HepG2 (cell line): Measurements from ENCODE around the gene KIZ. TPM values are rescaled to one million over a fixed set of nuclear protein-coding genes. Genes with fewer than 3 reads are reported as not detected.

Source experiments
- ATAC-seq: fragments of 200-7000 bp; cut with Tn5 transposase; 3 replicates; pipeline ENCODE4 v1.9.1; 2020; ENCODE audit warnings: mild to moderate bottlenecking, moderate library complexity
- BruUV-seq: library from RNA; stranded (reverse); fragments of 400-500 nt; replicated peaks from 2 replicates; lab custom pipeline; 2021; lab: Mats Ljungman, UMichigan
- CTCF ChIA-PET: fragments of 300-600 bp; formaldehyde crosslinking; extraction: SDS; loops from one replicate; lab custom pipeline; 2021; ENCODE audit warnings: low total read pairs, inconsistent platforms, low intra/inter-chr PET ratio; lab: Yijun Ruan, JAX
- POLR2A ChIA-PET: fragments of 350-600 bp; sonication (Branson Sonifier 250); formaldehyde crosslinking; loops from one replicate; lab custom pipeline; 2020; ENCODE audit warnings: antibody characterized with exemption, inconsistent platforms; lab: Yijun Ruan, JAX
- DNase-seq: peaks from one replicate; pipeline ENCODE4 v3.0.0-alpha.2; 2015; ENCODE audit warnings: low spot score
- FAIRE-seq: peaks from 3 replicates; lab custom pipeline; 2011; peaks lifted over from hg19 to GRCh38; lab: Jason Lieb, UNC
- H2AFZ ChIP-seq: one replicate; pipeline ENCODE4 v1.6.1; 2011; ENCODE audit warnings: low read length, inconsistent platforms
- H3K27ac ChIP-seq: fragments of 300-600 bp; 3 replicates; pipeline ENCODE4 v1.8.0; 2011; ENCODE audit warnings: mixed run types, mild to moderate bottlenecking, mixed read lengths, low read length, inconsistent platforms; ENCODE audit not compliant: insufficient read depth; ENCODE audit errors: extremely low read length
- H3K27me3 ChIP-seq, 2 experiments: fragments of 200-600 bp in 1 of 2; 2 replicates in 1 of 2; 3 replicates in 1 of 2; pipeline versions ENCODE4 v1.6.0 to v1.8.0; 2011; ENCODE audit warnings: low read length in 2 of 2, mild to moderate bottlenecking in 2 of 2, moderate library complexity in 2 of 2, inconsistent platforms in 1 of 2; ENCODE audit not compliant: insufficient read depth in 2 of 2, control insufficient read depth in 1 of 2
- H3K36me3 ChIP-seq, 2 experiments: fragments of 200-600 bp in 1 of 2; replicated peaks in 1 of 2; 2 replicates in 1 of 2; 3 replicates in 1 of 2; pipeline versions ENCODE4 v1.5.1 to v1.8.0; 2011; ENCODE audit warnings: low read length in 2 of 2, inconsistent platforms in 1 of 2; ENCODE audit not compliant: insufficient read depth in 2 of 2, control insufficient read depth in 1 of 2
- H3K4me1 ChIP-seq: 2 replicates; pipeline ENCODE4 v1.5.1; 2012; ENCODE audit warnings: low read length, inconsistent platforms; ENCODE audit not compliant: insufficient read depth
- H3K4me2 ChIP-seq: 2 replicates; pipeline ENCODE4 v1.6.0; 2011; ENCODE audit warnings: low read depth, low read length, inconsistent platforms
- H3K4me3 ChIP-seq, 3 experiments: fragments of 200-600 bp in 1 of 3; sonication (generic), shearing (Covaris generic) in 1 of 3; replicated peaks in 1 of 3; 2 replicates each; pipeline ENCODE4 v1.5.1; 2011 to 2016; ENCODE audit warnings: low read length in 3 of 3, inconsistent platforms in 2 of 3, low read depth in 2 of 3, mild to moderate bottlenecking in 2 of 3, control low read depth in 1 of 3, mixed read lengths in 1 of 3; ENCODE audit not compliant: insufficient read depth in 1 of 3
- H3K79me2 ChIP-seq: one replicate; pipeline ENCODE4 v1.6.1; 2011; ENCODE audit warnings: low read length, inconsistent platforms; ENCODE audit not compliant: insufficient read depth
- H3K9ac ChIP-seq: 2 replicates; pipeline ENCODE4 v1.6.0; 2011; ENCODE audit warnings: mild to moderate bottlenecking, low read depth, low read length, inconsistent platforms; ENCODE audit not compliant: insufficient read depth
- H3K9me3 ChIP-seq: 2 replicates; pipeline ENCODE4 v1.5.1; 2012; ENCODE audit warnings: mild to moderate bottlenecking, low read length
- H4K20me1 ChIP-seq: 2 replicates; pipeline ENCODE4 v1.6.0; 2011; ENCODE audit warnings: inconsistent platforms, mild to moderate bottlenecking, low read length, moderate library complexity; ENCODE audit not compliant: insufficient read depth
- ADNP ChIP-seq: sonication (generic); formaldehyde crosslinking; IDR thresholded peaks from 2 replicates; pipeline ENCODE4 v1.4.0; 2020; ENCODE audit warnings: missing genetic modification reagents
- ATF1 ChIP-seq: IDR thresholded peaks from 2 replicates; pipeline ENCODE4 v1.6.1; 2016; ENCODE audit warnings: mild to moderate bottlenecking, control low read depth
- ATF7 ChIP-seq, 2 experiments: fragments of 450-650 bp in 1 of 2; sonication (generic) in 1 of 2; formaldehyde crosslinking in 1 of 2; IDR thresholded peaks; 2 replicates each; pipeline versions ENCODE4 v1.4.0 to v1.6.1; 2016 to 2020; ENCODE audit warnings: antibody characterized with exemption in 1 of 2, mild to moderate bottlenecking in 1 of 2, missing genetic modification reagents in 1 of 2
- CREB1 ChIP-seq, 2 experiments: fragments of 450-650 bp in 1 of 2; IDR thresholded peaks; 2 replicates each; pipeline ENCODE4 v1.6.1; 2016 to 2017; ENCODE audit warnings: control low read depth in 1 of 2, mild to moderate bottlenecking in 1 of 2, missing compliant biosample characterization in 1 of 2, missing genetic modification characterization in 1 of 2
- MYPOP ChIP-seq: sonication (generic); formaldehyde crosslinking; IDR thresholded peaks from 2 replicates; pipeline ENCODE4 v1.8.1; 2023; ENCODE audit warnings: mild to moderate bottlenecking, moderate library complexity, missing genetic modification reagents
- PHF21A ChIP-seq: sonication (generic); formaldehyde crosslinking; IDR thresholded peaks from 2 replicates; pipeline ENCODE4 v1.5.0; 2020; ENCODE audit warnings: mild to moderate bottlenecking, missing genetic modification reagents
- RBM22 ChIP-seq: fragments of 200-400 bp; formaldehyde crosslinking; optimal IDR thresholded peaks from 2 replicates; pipeline ENCODE3; 2017; ENCODE audit warnings: mild to moderate bottlenecking, low read length, moderate library complexity
- THAP7 ChIP-seq: sonication (generic); formaldehyde crosslinking; IDR thresholded peaks from 2 replicates; pipeline ENCODE4 v1.8.1; 2023; ENCODE audit warnings: mild to moderate bottlenecking, missing genetic modification reagents
- ZNF558 ChIP-seq: sonication (generic); formaldehyde crosslinking; IDR thresholded peaks from 2 replicates; pipeline ENCODE4 v1.9.0; 2022; ENCODE audit warnings: mild to moderate bottlenecking, missing genetic modification reagents, borderline replicate concordance
- WGBS: methylation state at CpG from one replicate; pipeline ENCODE4 v1.1.6; 2017; ENCODE audit warnings: low lambda C conversion rate; 5-methylcytosine and 5-hydroxymethylcytosine counted together
- in situ Hi-C: cut with HindIII; loops from 2 replicates; pipeline ENCODE4 v1.10.0; 2017; ENCODE audit warnings: low pct_unique_long_range_greater_than_20kb; ENCODE audit not compliant: extremely low pct_ligation_motif_present
- intact Hi-C: fragments of 100-400 bp; cut with micrococcal nuclease; formaldehyde crosslinking; loops from one replicate; pipeline ENCODE4 v1.10.0; 2022; ENCODE audit not compliant: unreplicated experiment
- polyA plus RNA-seq, 8 experiments: library from polyadenylated mRNA; depleted of rRNA in 3 of 8; stranded (reverse) in 7 of 8; unstranded in 1 of 8; fragments of >200 nt; fragmentation: Illumina TruSeq in 4 of 8; extraction: Trizol in 4 of 8; gene quantifications; 2 replicates each; pipeline versions ENCODE4 v1.2.1 to v1.2.3, GENCODE V29; 2011 to 2016; ENCODE audit warnings: low read depth in 4 of 8, missing spikeins in 1 of 8, mixed read lengths in 1 of 8; ENCODE audit not compliant: insufficient read depth in 1 of 8
- total RNA-seq, 5 experiments: library from RNA; depleted of rRNA; stranded (reverse); fragments of >200 nt; fragmentation: Illumina TruSeq; extraction: Trizol; gene quantifications; 2 replicates each; pipeline ENCODE4 v1.2.3, GENCODE V29; 2016; ENCODE audit warnings: low read depth in 1 of 5
- TF ChIP-seq, protein P1 (sequence below): sonication (generic); formaldehyde crosslinking; IDR thresholded peaks from 2 replicates; pipeline ENCODE4 v1.5.0; 2020; ENCODE audit warnings: mild to moderate bottlenecking, missing genetic modification reagents, borderline replicate concordance
- TF ChIP-seq, protein P2 (sequence below): IDR thresholded peaks from 2 replicates; pipeline ENCODE4 v1.6.1; 2016; ENCODE audit warnings: missing compliant biosample characterization, missing genetic modification reagents, borderline replicate concordance

The KIZ gene
- total and polyA plus RNA-seq, 2 of the 13 experiments (the other 11 are each of a cell fraction or from before 2014, with no cell fraction given): 46.3 to 114 TPM

GRCh38 chr20:21279706-21280521 is 154.0 kb downstream of the KIZ start:
- Histone ChIP-seq H4K20me1 (no peaks in the 10 kb centered on the region), H3K79me2 (no peaks in the 10 kb centered on the region), H2AFZ (no peak overlapping the region), H3K27me3 (no peaks in the 10 kb centered on the region), H3K4me3 (peak overlapping the region in 1 of 3 experiments; percentile 30; a peak in 1 of 6 replicates), H3K36me3 (no peaks in the 10 kb centered on the region), H3K4me2 (peak overlapping the region; percentile 49), H3K27ac (no peak overlapping the region), H3K9me3 (no peaks in the 10 kb centered on the region), H3K4me1 (peaks cover 27% of the 10 kb centered on the region), H3K9ac (no peak overlapping the region)
- ATAC-seq: peak; percentile 60
- ChIA-PET POLR2A (interaction anchor here (1.6 kb wide), 1 partner anchor 23 kb away, joined by 9 read pairs; the partner anchor contains the start of gene XRN2), CTCF (no interaction called here)
- no TSS peak for BruUV-seq
- no peak for FAIRE-seq
- 17% methylated on average over 7 of the region's 7 CpGs for WGBS
- DNase-seq: no peak
- intact Hi-C loops: no loop called here
- in situ Hi-C loops: no loop called here
- peak; percentile 47; the same call in 1 of the 2 replicates for TF ChIP-seq ATF1 (CRISPR knock-in tag)
- no peak for TF ChIP-seq MYPOP (CRISPR knock-in tag)
- TF ChIP-seq, protein P1, sequence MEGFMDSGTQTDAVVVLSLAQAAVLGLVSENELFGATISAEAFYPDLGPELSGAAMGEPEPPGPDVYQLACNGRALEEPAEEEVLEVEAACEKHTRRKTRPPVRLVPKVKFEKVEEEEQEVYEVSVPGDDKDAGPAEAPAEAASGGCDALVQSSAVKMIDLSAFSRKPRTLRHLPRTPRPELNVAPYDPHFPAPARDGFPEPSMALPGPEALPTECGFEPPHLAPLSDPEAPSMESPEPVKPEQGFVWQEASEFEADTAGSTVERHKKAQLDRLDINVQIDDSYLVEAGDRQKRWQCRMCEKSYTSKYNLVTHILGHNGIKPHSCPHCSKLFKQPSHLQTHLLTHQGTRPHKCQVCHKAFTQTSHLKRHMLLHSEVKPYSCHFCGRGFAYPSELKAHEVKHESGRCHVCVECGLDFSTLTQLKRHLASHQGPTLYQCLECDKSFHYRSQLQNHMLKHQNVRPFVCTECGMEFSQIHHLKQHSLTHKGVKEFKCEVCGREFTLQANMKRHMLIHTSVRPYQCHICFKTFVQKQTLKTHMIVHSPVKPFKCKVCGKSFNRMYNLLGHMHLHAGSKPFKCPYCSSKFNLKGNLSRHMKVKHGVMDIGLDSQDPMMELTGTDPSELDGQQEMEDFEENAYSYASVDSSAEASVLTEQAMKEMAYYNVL (CRISPR knock-in tag): peak; percentile 16; the same call in 1 of the 2 replicates
- no peak for TF ChIP-seq ADNP (CRISPR knock-in tag)
- peak; percentile 87 for TF ChIP-seq CREB1 (IDR thresholded peaks at IDR 0.05)
- TF ChIP-seq CREB1 (CRISPR knock-in tag; IDR thresholded peaks at IDR 0.05): no peak
- no peak for TF ChIP-seq RBM22
- 0 out of 2 replicates have a peak, but pooled peaks have one; percentile 21 for TF ChIP-seq ZNF558
- peak; percentile 26; the same call in 1 of the 2 replicates for TF ChIP-seq PHF21A
- TF ChIP-seq, protein P2, sequence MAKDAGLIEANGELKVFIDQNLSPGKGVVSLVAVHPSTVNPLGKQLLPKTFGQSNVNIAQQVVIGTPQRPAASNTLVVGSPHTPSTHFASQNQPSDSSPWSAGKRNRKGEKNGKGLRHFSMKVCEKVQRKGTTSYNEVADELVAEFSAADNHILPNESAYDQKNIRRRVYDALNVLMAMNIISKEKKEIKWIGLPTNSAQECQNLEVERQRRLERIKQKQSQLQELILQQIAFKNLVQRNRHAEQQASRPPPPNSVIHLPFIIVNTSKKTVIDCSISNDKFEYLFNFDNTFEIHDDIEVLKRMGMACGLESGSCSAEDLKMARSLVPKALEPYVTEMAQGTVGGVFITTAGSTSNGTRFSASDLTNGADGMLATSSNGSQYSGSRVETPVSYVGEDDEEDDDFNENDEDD (CRISPR knock-in tag): 0 out of 2 replicates have a peak, but pooled peaks have one; percentile 8
- no peak for TF ChIP-seq THAP7
- 0 out of 2 replicates have a peak, but pooled peaks have one; percentile 13 for TF ChIP-seq ATF7 (IDR thresholded peaks at IDR 0.05)
- TF ChIP-seq ATF7 (CRISPR knock-in tag; IDR thresholded peaks at IDR 0.05): no peak
- TF ChIP-seq, all 625 proteins: peak for 7
